Left ventricle myocardium inferior (tissue), 1 donor: Measurements from ENCODE around the gene MACROD1. TPM values are rescaled to one million over a fixed set of nuclear protein-coding genes. Genes with fewer than 3 reads are reported as not detected.

Source experiments
- DNase-seq: peaks from one replicate; pipeline ENCODE4 v3.0.0-alpha.2; 2020
- H3K27ac ChIP-seq: fragments of 200-600 bp; replicated peaks from 2 replicates; pipeline ENCODE4 v1.8.0; 2021
- H3K27me3 ChIP-seq: fragments of 200-600 bp; 2 replicates; pipeline ENCODE4 v1.8.0; 2021; ENCODE audit warnings: low read depth
- H3K36me3 ChIP-seq: fragments of 200-600 bp; 2 replicates; pipeline ENCODE4 v1.8.0; 2021
- H3K4me1 ChIP-seq: fragments of 200-600 bp; 2 replicates; pipeline ENCODE4 v1.8.0; 2021
- H3K4me3 ChIP-seq: fragments of 200-600 bp; 2 replicates; pipeline ENCODE4 v1.8.0; 2021; ENCODE audit warnings: mild to moderate bottlenecking, moderate library complexity
- H3K9me3 ChIP-seq: fragments of 200-600 bp; replicated peaks from 2 replicates; pipeline ENCODE4 v1.8.0; 2021
- intact Hi-C: fragments of 100-400 bp; cut with micrococcal nuclease; formaldehyde crosslinking; loops from one replicate; pipeline ENCODE4 v1.11.0; 2022
- total RNA-seq: library from RNA; stranded (reverse); fragmentation: NEBNext Ultra II Directional; extraction: Animal tissue kit (Norgen Biotek cat#: 25700); gene quantifications from one replicate; pipeline ENCODE4 v1.2.1, GENCODE V29; 2021
- TF ChIP-seq, protein P1 (sequence below): fragments of 200-600 bp; IDR thresholded peaks from 2 replicates; pipeline ENCODE4 v1.8.0; 2021; ENCODE audit warnings: antibody characterized with exemption, mild to moderate bottlenecking, borderline replicate concordance
- donor health status: DM: no; HTN: yes; CAD: no; lungs with severe emphysema.

The MACROD1 gene
- total RNA-seq, 1 donor from 2014 or later = 127 TPM

DNA sequence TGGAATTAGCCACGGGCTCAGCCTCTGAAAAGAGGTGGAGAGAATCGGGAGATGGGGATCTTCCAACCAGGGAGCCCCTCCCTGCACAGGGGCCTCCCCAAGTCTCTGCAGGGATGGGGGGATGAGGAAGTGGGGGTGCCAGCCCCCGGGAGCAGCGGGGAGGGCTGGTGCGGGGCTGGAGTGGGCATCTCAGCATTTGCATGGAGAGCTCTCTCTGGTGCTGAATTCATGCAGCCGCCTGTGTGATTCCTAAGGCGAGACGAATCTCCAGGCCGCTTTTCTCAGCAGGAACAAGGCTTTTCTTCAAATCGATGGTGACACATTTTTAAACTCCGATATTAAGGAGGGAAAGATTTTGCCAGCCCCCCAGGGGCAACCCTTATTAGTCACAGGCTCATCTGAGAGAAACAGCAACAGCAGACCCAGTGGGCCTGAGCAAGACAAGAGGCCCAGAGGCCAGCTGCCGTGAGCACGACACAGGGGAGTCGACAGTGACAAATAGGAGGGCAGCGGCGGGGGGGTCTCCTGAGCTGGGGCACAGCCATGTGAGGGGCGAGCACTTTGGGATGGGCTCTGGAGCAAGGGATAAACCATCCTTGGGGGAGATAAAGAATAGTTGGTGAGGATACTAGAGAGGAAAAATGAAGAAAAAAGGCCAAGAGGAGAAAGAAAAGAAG lies 29.0 kb downstream of the MACROD1 start:
- TF ChIP-seq, protein P1, sequence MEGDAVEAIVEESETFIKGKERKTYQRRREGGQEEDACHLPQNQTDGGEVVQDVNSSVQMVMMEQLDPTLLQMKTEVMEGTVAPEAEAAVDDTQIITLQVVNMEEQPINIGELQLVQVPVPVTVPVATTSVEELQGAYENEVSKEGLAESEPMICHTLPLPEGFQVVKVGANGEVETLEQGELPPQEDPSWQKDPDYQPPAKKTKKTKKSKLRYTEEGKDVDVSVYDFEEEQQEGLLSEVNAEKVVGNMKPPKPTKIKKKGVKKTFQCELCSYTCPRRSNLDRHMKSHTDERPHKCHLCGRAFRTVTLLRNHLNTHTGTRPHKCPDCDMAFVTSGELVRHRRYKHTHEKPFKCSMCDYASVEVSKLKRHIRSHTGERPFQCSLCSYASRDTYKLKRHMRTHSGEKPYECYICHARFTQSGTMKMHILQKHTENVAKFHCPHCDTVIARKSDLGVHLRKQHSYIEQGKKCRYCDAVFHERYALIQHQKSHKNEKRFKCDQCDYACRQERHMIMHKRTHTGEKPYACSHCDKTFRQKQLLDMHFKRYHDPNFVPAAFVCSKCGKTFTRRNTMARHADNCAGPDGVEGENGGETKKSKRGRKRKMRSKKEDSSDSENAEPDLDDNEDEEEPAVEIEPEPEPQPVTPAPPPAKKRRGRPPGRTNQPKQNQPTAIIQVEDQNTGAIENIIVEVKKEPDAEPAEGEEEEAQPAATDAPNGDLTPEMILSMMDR = no peak
- intact Hi-C loops = no loop called here
- Histone ChIP-seq H3K4me3 (no peak overlapping the region), H3K4me1 (peaks cover 32% of the 10 kb centered on the region), H3K27ac (no peak overlapping the region), H3K27me3 (no peaks in the 10 kb centered on the region), H3K9me3 (no peaks in the 10 kb centered on the region), H3K36me3 (no peaks in the 10 kb centered on the region)
- no peak for DNase-seq

DNA sequence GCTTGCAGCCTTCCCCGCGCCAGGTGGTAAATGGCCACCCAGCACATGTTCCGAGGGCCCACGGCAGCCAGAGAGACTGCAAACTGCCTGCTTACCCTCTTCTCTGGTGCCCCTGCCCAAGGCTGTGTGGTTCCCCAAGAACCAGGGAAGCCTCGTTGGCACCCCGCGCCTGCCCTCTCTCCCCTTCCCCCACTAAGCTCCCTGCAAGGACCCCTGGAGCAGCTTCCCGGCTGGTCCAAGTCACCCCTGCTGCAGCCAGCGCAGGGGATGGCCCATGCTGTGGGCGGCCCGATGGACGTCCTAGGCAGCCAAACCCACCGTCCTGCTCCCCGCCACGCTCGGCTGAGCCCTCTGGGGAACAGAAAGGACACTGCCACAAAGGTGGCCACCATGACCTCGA lies 30.2 kb downstream of the MACROD1 start:
- TF ChIP-seq, protein P1 = no peak
- intact Hi-C loops = no loop called here
- Histone ChIP-seq H3K4me1 (peaks cover 30% of the 10 kb centered on the region), H3K27me3 (no peaks in the 10 kb centered on the region), H3K36me3 (no peaks in the 10 kb centered on the region), H3K4me3 (no peak overlapping the region), H3K27ac (no peak overlapping the region), H3K9me3 (no peaks in the 10 kb centered on the region)
- no peak for DNase-seq

DNA sequence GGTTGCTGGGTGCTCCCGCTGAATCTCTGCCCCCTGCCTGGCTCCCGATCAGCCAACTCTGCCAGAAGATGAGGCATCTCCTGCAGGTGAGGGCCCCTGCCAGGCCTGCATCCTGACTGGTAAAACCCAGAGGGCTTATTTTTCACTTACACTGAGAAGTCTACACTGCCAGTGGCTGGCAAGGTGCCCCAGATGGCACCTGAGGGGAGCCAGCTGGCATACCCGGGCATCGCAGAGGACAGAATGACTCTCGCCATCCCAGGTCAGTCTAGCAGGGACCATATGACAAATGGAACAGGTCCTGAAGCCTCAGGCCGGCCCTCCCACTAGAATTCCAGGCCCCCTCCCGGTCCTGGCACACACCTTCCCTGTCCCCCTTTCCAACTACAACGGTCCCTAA lies 30.9 kb downstream of the MACROD1 start:
- Histone ChIP-seq H3K4me1 (peaks cover 30% of the 10 kb centered on the region), H3K9me3 (no peaks in the 10 kb centered on the region), H3K27ac (no peak overlapping the region), H3K4me3 (no peak overlapping the region), H3K36me3 (no peaks in the 10 kb centered on the region), H3K27me3 (no peaks in the 10 kb centered on the region)
- DNase-seq = no peak
- TF ChIP-seq, protein P1 = no peak
- intact Hi-C loops = no loop called here

DNA sequence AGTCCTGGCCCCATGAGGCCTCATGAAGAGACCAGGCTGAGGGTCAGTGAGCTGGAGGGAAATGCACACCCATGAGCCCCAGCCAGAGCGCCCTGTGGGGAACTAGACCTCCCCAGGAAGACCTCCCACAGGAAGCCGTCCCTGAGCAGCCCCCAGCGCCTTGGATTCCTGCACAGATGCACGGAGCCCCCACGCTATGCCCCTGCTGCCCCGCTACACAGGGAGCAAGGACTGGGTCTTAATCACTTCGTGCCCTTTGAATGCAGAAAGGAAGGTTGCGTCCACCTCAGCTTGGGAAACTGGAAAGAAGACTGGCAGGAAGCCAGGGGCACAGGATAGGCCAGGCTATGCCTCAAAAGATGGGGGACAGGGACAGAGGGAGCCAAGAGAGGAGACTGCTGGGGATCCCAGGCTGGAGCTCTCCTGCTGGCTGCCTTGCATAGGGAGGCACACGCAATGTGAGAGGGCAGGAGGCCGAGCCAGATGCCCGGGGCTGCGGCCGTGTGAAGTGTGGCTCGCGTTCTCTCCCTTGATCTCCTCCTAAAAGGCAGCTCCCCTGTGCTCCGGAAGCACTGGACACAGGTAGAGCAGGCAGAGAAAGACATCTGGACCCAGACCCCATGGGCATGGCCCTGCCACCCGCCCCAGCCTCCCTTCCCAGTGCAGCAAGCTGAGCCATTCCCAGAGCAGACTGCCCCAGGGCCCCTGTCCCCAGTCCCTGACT lies 32.8 kb downstream of the MACROD1 start:
- no peak for DNase-seq
- Histone ChIP-seq H3K27ac (no peak overlapping the region), H3K36me3 (no peaks in the 10 kb centered on the region), H3K4me1 (peaks cover 30% of the 10 kb centered on the region), H3K27me3 (no peaks in the 10 kb centered on the region), H3K4me3 (no peak overlapping the region), H3K9me3 (no peaks in the 10 kb centered on the region)
- TF ChIP-seq, protein P1 = no peak
- intact Hi-C loops = no loop called here

DNA sequence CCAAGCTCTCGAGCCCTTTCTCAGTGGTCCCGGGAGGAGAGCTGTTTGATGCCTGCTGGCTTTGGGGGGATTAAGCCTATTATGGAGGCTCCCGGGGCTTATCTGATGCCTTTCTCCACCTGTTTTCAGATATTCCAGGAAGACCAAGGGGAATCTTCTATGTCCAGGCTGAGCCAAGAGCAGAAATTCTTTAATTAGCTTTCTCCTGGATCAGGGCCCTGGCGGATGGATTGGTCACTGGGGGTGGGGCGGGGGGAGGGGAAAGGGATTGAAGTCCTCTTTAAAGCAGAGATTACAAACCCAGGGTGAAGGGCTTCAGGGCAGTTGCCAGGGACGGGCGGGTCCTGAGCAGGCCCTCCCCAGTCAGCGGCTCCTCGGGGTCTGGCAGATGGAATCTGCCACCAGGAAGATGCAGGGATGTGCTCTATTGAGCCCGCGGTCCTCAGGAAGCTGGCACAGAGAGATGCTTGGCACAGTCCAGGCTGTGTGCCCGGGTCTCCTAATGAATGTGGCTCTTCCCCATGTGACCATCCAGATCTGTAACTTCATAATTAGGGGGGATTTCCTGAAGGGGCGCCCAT lies 33.6 kb downstream of the MACROD1 start:
- Histone ChIP-seq H3K4me3 (no peak overlapping the region), H3K36me3 (no peaks in the 10 kb centered on the region), H3K27ac (no peak overlapping the region), H3K27me3 (no peaks in the 10 kb centered on the region), H3K9me3 (no peaks in the 10 kb centered on the region), H3K4me1 (peaks cover 30% of the 10 kb centered on the region)
- no peak for DNase-seq
- TF ChIP-seq, protein P1 = no peak
- intact Hi-C loops = no loop called here
